ENCODE measurements around the gene RARS2. TPM values are rescaled to one million over a fixed set of nuclear protein-coding genes. Genes with fewer than 3 reads are reported as not detected.
"Not testable (repeated sequence)": the region's sequence is repeated elsewhere in the genome, so short reads cannot be mapped to it uniquely, and the experiment has no call there.

Gene RARS2
- total RNA-seq, 1 donor from 2014 or later: 35.5 TPM

DNA sequence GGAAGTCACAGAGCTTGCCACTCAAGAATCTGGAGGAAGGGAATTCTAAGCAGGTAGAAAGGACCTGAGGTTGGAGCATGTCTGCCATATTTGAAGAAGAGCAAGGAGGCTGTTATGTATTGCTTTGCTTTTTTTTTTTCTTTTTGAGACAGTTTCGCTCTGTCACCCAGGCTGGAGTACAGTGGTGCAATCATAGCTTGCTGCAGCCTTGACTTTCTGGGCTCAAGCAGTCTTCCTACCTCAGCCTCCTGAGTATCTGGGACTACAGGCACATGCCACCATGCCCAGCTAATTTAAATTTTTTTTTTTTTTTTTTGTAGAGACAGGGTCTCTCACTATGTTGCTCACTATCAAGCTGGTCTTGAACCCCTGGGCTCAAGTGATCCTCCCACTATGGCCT, 41.0 kb upstream of the RARS2 start:
- Histone ChIP-seq H3K27me3 (ENCODE audit: control insufficient read depth, insufficient read depth, low read length) (no peaks in the 10 kb centered on the region), H3K4me3 (ENCODE audit: low read depth, low read length) (no peak overlapping the region), H3K36me3 (ENCODE audit: control insufficient read depth, insufficient read depth, low read length) (no peaks in the 10 kb centered on the region)
- TF ChIP-seq, protein P1, sequence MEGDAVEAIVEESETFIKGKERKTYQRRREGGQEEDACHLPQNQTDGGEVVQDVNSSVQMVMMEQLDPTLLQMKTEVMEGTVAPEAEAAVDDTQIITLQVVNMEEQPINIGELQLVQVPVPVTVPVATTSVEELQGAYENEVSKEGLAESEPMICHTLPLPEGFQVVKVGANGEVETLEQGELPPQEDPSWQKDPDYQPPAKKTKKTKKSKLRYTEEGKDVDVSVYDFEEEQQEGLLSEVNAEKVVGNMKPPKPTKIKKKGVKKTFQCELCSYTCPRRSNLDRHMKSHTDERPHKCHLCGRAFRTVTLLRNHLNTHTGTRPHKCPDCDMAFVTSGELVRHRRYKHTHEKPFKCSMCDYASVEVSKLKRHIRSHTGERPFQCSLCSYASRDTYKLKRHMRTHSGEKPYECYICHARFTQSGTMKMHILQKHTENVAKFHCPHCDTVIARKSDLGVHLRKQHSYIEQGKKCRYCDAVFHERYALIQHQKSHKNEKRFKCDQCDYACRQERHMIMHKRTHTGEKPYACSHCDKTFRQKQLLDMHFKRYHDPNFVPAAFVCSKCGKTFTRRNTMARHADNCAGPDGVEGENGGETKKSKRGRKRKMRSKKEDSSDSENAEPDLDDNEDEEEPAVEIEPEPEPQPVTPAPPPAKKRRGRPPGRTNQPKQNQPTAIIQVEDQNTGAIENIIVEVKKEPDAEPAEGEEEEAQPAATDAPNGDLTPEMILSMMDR (IDR thresholded peaks at IDR 0.05; ENCODE audit: insufficient read depth, low read length, poor library complexity, severe bottlenecking): no peak
- DNase-seq (ENCODE audit: low read depth): no peak

DNA sequence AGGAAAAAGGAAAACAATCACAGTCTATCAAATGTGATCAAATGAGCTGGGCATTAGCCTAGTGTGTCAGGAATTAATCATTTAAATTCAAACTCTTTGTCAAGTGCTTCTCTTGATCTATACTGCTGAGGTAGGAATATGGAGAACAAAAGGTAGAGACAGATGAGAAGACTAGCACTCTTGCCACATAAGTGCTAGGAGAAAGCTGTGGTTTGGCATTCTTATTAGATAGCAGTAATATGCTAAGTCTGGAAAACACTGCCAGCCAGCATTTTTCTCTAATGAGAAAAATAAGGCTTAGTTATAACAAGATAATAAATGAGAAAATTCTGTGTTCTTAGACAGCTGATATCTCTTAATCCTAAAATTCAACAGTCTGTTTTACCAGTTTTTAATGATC, 39.1 kb upstream of the RARS2 start:
- DNase-seq (ENCODE audit: low read depth): no peak

DNA sequence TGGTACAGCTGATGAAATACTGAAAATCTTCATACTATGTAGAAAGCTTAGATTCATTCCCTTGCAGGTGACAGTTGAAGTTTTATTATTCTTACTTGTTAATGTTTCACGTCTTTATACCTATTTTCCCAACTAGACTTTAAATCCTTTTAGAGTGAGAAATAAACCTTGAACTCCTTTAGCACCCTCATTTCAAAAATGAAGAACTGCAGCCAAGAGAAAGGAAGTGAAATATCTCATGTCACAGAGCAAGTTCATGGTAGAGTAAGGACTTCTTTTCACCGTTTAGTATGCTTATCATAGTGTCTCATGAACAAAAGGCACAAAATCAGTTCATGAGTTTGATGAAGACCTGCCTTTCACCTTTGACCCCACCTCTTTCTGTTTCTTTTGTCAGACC, 38.6 kb upstream of the RARS2 start:
- TF ChIP-seq, protein P1 (IDR thresholded peaks at IDR 0.05; ENCODE audit: insufficient read depth, low read length, poor library complexity, severe bottlenecking): no peak
- no peaks in the 10 kb centered on the region for H3K27me3 ChIP-seq (ENCODE audit: control insufficient read depth, insufficient read depth, low read length)
- DNase-seq (ENCODE audit: low read depth): no peak
- H3K36me3 ChIP-seq (ENCODE audit: control insufficient read depth, insufficient read depth, low read length): no peaks in the 10 kb centered on the region
- H3K4me3 ChIP-seq (ENCODE audit: low read depth, low read length): no peak overlapping the region

More for the DNA sequence above, 39.1 kb upstream of the RARS2 start:
- TF ChIP-seq, protein P1 (IDR thresholded peaks at IDR 0.05; ENCODE audit: insufficient read depth, low read length, poor library complexity, severe bottlenecking): no peak
- Histone ChIP-seq H3K4me3 (ENCODE audit: low read depth, low read length) (no peak overlapping the region), H3K36me3 (ENCODE audit: control insufficient read depth, insufficient read depth, low read length) (no peaks in the 10 kb centered on the region), H3K27me3 (ENCODE audit: control insufficient read depth, insufficient read depth, low read length) (no peaks in the 10 kb centered on the region)

DNA sequence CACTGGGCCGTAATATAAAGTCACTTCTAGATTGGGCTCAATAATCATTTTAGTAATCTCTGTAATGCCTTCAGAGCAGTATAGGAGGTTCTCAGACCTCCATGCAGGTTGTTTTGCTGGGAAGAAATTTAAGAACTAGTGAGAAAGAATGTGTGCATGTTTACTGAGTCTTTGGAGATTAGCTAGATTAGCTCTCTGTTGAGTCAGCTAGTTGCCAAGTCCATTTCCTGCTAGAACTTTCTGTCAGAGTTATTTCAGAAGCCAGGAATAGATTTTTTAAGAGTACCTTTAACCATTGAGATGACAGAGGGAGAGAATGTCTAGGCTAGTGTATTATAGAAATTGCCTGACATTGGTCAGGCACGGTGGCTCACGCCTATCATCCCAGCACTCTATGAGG, 33.5 kb upstream of the RARS2 start:
- H3K36me3 ChIP-seq (ENCODE audit: control insufficient read depth, insufficient read depth, low read length): no peaks in the 10 kb centered on the region
- DNase-seq (ENCODE audit: low read depth): no peak
- no peak overlapping the region for H3K4me3 ChIP-seq (ENCODE audit: low read depth, low read length)
- no peaks in the 10 kb centered on the region for H3K27me3 ChIP-seq (ENCODE audit: control insufficient read depth, insufficient read depth, low read length)
- TF ChIP-seq, protein P1 (IDR thresholded peaks at IDR 0.05; ENCODE audit: insufficient read depth, low read length, poor library complexity, severe bottlenecking): no peak

DNA sequence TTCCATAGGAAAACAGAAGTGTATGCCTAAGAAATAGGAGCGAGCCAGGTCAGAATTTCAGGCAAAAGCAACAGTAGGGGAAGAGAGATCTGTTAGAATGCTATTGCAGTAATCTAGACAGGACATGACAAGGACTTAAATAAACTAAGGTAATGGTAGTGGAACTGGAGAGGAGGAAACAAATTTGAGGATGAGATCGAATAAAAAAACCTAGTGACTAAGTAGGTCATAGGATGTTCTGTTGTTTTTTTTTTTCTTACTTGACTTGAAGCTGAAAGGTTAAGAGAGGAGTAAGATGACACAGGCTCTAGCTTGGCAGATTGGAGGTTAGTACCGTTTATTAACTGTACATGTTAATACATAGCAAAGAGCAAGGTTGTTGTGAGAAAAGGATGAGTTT, 28.7 kb upstream of the RARS2 start:
- Histone ChIP-seq H3K4me3 (ENCODE audit: low read depth, low read length) (no peak overlapping the region), H3K27me3 (ENCODE audit: control insufficient read depth, insufficient read depth, low read length) (no peaks in the 10 kb centered on the region), H3K36me3 (ENCODE audit: control insufficient read depth, insufficient read depth, low read length) (no peaks in the 10 kb centered on the region)
- TF ChIP-seq, protein P1 (IDR thresholded peaks at IDR 0.05; ENCODE audit: insufficient read depth, low read length, poor library complexity, severe bottlenecking): no peak
- no peak for DNase-seq (ENCODE audit: low read depth)

- TF ChIP-seq, protein P1 (IDR thresholded peaks at IDR 0.05; ENCODE audit: insufficient read depth, low read length, poor library complexity, severe bottlenecking): no peak
- DNase-seq (ENCODE audit: low read depth): no peak
These were observed 27.6 kb upstream of the RARS2 start for GRCh38 chr6:87617405-87617804.

DNA sequence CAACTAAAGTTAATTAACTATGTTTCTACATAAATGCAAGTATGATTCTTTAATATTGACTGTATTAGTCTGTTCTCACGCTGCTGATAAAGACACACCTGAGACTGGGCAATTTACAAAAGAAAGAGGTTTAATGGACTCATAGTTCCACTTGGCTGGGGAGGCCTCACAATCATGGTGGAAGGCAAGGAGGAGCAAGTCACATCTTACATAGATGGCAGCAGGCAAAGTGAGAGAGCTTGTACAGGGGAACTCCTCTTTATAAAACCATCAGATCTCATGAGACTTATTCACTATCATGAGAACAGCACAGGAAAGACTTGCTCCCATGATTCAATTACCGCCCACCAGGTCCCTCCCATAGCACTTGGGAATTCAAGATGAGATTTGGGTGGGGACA, 23.2 kb upstream of the RARS2 start:
- not testable (repeated sequence) for H3K36me3 ChIP-seq (ENCODE audit: control insufficient read depth, insufficient read depth, low read length); DNase-seq (ENCODE audit: low read depth)

More at GRCh38 chr6:87617405-87617804, 27.6 kb upstream of the RARS2 start:
- no peak overlapping the region for H3K4me3 ChIP-seq (ENCODE audit: low read depth, low read length)
- no peaks in the 10 kb centered on the region for H3K27me3 ChIP-seq (ENCODE audit: control insufficient read depth, insufficient read depth, low read length)
- no peaks in the 10 kb centered on the region for H3K36me3 ChIP-seq (ENCODE audit: control insufficient read depth, insufficient read depth, low read length)

More for the DNA sequence above, 23.2 kb upstream of the RARS2 start:
- not testable (repeated sequence) for H3K4me3 ChIP-seq (ENCODE audit: low read depth, low read length); H3K27me3 ChIP-seq (ENCODE audit: control insufficient read depth, insufficient read depth, low read length)
